GM10248 (cell line): ENCODE measurements around the gene UNC13C.

Experiments
- CTCF ChIA-PET: fragments of 300-600 bp; sonication (Branson Sonifier 250); formaldehyde crosslinking; extraction: SDS; loops from one replicate; lab custom pipeline; 2021; ENCODE audit warnings: antibody characterized with exemption; lab: Yijun Ruan, JAX
- POLR2A ChIA-PET: fragments of 350-650 bp; sonication (Branson Sonifier 250); formaldehyde crosslinking; extraction: SDS; loops from one replicate; lab custom pipeline; 2020; ENCODE audit warnings: antibody characterized with exemption; lab: Yijun Ruan, JAX
- DNase-seq: peaks from one replicate; pipeline ENCODE4 v3.0.0; 2012; ENCODE audit errors: extremely low spot score
- TF ChIP-seq, protein P1 (sequence below): IDR thresholded peaks from 2 replicates; pipeline ENCODE4 v1.5.1; 2012; ENCODE audit warnings: mild to moderate bottlenecking, low read depth; ENCODE audit errors: extremely low read depth, missing control alignments, control extremely low read depth

The UNC13C gene

DNA sequence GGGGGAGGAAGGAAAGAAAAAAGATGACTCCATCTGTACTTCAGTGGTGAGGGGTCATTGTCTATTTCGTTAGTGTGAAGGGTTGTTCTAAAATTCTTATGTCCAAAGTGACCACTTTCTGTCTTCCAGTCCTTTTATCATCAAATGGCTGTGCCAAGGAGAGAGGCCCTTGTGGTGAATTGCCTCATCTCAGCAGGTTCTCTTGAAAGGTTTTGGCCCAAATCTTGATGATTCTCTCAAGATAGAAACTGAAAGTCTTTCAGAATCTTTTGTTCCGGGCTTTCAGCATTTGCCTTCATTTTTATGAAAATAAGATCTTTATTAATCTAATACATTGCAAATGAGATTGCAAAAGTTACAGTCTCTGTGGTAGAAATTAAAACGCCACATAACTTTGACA lies 642.7 kb downstream of the UNC13C start:
- no peak for DNase-seq
- ChIA-PET POLR2A (no interaction called here), CTCF (no interaction called here)
- TF ChIP-seq, protein P1, sequence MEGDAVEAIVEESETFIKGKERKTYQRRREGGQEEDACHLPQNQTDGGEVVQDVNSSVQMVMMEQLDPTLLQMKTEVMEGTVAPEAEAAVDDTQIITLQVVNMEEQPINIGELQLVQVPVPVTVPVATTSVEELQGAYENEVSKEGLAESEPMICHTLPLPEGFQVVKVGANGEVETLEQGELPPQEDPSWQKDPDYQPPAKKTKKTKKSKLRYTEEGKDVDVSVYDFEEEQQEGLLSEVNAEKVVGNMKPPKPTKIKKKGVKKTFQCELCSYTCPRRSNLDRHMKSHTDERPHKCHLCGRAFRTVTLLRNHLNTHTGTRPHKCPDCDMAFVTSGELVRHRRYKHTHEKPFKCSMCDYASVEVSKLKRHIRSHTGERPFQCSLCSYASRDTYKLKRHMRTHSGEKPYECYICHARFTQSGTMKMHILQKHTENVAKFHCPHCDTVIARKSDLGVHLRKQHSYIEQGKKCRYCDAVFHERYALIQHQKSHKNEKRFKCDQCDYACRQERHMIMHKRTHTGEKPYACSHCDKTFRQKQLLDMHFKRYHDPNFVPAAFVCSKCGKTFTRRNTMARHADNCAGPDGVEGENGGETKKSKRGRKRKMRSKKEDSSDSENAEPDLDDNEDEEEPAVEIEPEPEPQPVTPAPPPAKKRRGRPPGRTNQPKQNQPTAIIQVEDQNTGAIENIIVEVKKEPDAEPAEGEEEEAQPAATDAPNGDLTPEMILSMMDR: no peak

DNA sequence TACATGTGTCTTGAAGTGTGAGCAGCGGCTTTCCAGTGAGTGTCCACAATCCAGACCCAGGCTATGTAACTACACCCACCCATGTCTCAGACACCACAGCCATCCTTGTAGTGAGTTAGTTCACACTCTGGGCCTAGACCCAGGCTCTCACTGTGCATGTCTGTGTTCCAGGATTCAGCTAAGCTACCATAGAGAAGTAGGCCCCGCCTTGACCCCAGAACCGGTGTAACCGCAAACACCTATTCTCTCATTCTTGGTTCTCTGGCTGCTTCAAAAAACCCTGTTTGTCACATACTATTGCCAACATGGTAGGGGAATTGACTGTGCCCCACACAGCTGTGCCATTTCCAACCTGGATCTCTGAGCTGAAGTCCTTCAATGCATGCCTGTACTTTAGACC lies 657.9 kb downstream of the UNC13C start:
- CTCF ChIA-PET: interaction anchor here (1.4 kb wide), 1 partner anchor 9 kb away, joined by 6 read pairs; no protein-coding TSS in a partner anchor
- DNase-seq: no peak
- POLR2A ChIA-PET: no interaction called here
- TF ChIP-seq, protein P1: no peak

DNA sequence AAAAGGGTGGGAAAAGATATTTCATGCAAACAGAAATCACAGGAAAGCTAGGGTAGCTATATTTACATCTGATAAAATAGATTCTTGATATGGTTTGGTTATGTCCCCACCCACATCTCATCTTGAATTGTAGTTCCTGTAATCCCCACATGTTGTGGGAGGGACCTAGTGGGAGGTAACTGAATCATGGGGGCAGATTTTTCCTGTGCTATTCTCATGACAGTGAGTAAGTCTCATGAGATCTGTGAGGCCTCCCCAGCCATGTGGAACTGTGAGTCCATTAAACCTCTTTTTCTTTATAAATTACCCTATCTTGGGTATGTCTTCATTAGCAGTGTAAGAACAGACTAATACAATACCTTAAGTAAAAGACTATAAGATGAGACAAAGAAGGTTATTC lies 660.4 kb downstream of the UNC13C start:
- no peak for DNase-seq
- ChIA-PET CTCF (interaction anchor here (1.5 kb wide), 1 partner anchor 11 kb away, joined by 3 read pairs; no protein-coding TSS in a partner anchor), POLR2A (no interaction called here)
- TF ChIP-seq, protein P1: no peak

DNA sequence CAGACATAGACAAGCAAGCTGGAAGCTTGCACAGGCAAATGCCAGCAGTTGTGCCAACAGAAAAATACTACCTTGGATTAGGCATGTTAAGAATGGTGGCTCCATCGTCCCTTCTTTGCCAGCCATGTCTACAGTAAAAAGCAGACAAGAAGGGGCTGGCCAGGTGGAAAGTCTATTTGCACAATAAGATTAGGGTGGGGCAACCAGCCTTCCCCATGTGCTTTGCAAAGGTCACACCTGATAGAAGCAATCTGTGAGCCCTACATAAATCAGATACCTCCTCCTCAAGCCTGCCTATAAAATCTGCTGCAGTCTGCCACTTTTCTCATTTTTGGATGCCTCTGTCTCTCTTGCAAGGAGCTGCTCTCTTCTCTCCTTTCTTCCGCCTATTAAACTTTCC lies 662.6 kb downstream of the UNC13C start:
- ChIA-PET POLR2A (no interaction called here), CTCF (no interaction called here)
- no peak for DNase-seq
- TF ChIP-seq, protein P1: no peak

DNA sequence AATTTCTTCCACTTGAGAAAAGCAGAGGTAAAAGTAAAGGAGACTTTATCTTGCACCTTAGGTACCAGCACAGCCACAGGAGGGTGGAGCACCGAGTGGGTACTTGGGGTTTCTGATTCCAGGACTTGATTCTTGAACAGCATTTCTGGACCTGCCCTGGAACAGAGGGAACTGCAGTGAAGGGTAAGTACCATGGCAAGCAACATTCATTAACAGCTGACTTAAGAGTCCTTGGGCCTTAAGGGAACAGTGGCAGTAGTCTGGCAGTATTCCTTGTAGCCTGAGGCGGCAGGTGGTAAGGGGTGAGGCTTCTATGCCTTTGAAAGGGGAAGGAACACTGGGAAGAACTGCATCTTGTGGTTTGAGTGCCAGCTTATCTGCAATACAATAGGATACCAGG lies 666.6 kb downstream of the UNC13C start:
- DNase-seq: no peak
- ChIA-PET POLR2A (no interaction called here), CTCF (interaction anchor here (1.0 to 2.1 kb wide), 4 partner anchors 9 to 682 kb away, joined by 3 to 6 read pairs (median 4); no protein-coding TSS in a partner anchor)
- TF ChIP-seq, protein P1: no peak

DNA sequence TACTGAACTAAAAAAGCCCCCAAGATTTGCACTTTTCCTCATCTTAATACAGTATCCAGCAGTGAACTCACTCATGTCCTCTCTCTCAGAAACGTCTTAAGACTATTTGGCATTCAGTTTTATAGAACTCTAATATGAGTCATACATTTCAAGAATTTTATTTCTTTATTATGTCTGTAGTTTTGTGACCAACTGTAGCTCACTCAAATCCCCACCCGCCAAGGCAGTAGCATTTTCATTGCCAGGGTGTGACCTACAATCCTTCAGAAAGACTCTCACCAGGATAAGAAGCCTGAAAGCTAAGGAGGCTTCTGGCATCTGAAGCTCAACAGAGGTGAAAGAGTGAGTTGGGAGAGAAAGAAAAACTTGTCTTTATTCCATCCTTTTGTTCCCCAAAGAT lies 681.4 kb downstream of the UNC13C start:
- ChIA-PET CTCF (interaction anchor here (1.3 kb wide), 1 partner anchor 15 kb away, joined by 3 read pairs; no protein-coding TSS in a partner anchor), POLR2A (no interaction called here)
- DNase-seq: no peak
- TF ChIP-seq, protein P1: no peak
